H1 (cell line): ENCODE measurements around the gene KIF5C. TPM values are rescaled to one million over a fixed set of nuclear protein-coding genes. Genes with fewer than 3 reads are reported as not detected.

Experiments
- CTCF ChIA-PET: fragments of 300-600 bp; sonication (Branson Sonifier 250); formaldehyde crosslinking; loops from one replicate; lab custom pipeline; 2021; ENCODE audit not compliant: partially characterized antibody; lab: Charles Lee
- POLR2A ChIA-PET: fragments of 300-600 bp; sonication (Branson Sonifier 250); formaldehyde crosslinking; loops from one replicate; lab custom pipeline; 2021; ENCODE audit warnings: inconsistent platforms; ENCODE audit not compliant: partially characterized antibody; lab: Charles Lee
- DNase-seq, 2 experiments: peaks; one replicate each; pipeline versions ENCODE4 v3.0.0 to v3.0.0-alpha.2; 2010 to 2022; ENCODE audit warnings: low spot score in 2 of 2, low read depth in 1 of 2, mixed read lengths in 1 of 2
- FAIRE-seq: peaks from 2 replicates; lab custom pipeline; 2011; peaks lifted over from hg19 to GRCh38; lab: Jason Lieb, UNC
- H2AFZ ChIP-seq: 2 replicates; pipeline ENCODE4 v1.8.1; 2012; ENCODE audit warnings: low read length, inconsistent platforms
- H2AK5ac ChIP-seq: 2 replicates; pipeline ENCODE4 v1.6.1; 2013; ENCODE audit warnings: low read depth, low read length
- H2BK120ac ChIP-seq: replicated peaks from 2 replicates; pipeline ENCODE3; 2013; ENCODE audit warnings: low read depth, low read length, inconsistent platforms
- H2BK12ac ChIP-seq: 2 replicates; pipeline ENCODE4 v1.6.1; 2013; ENCODE audit warnings: low read depth, low read length
- H2BK15ac ChIP-seq: 2 replicates; pipeline ENCODE4 v1.6.1; 2013; ENCODE audit warnings: low read length
- H2BK20ac ChIP-seq: 2 replicates; pipeline ENCODE4 v1.6.1; 2013; ENCODE audit warnings: low read length
- H2BK5ac ChIP-seq: 2 replicates; pipeline ENCODE4 v1.6.1; 2013; ENCODE audit warnings: low read depth, low read length
- H3K14ac ChIP-seq: 2 replicates; pipeline ENCODE4 v1.6.1; 2013; ENCODE audit warnings: inconsistent platforms; ENCODE audit not compliant: insufficient read length
- H3K18ac ChIP-seq: 2 replicates; pipeline ENCODE4 v1.6.1; 2013; ENCODE audit warnings: low read length; ENCODE audit errors: extremely low read depth
- H3K23ac ChIP-seq: 2 replicates; pipeline ENCODE4 v1.6.1; 2013; ENCODE audit warnings: inconsistent platforms; ENCODE audit not compliant: insufficient read length
- H3K23me2 ChIP-seq: 2 replicates; pipeline ENCODE4 v1.6.1; 2013; ENCODE audit warnings: low read depth, low read length
- H3K27ac ChIP-seq: 2 replicates; pipeline ENCODE4 v1.6.1; 2011; ENCODE audit warnings: low read depth, low read length, inconsistent platforms
- H3K27me3 ChIP-seq, 4 experiments: replicated peaks in 1 of 4; 1 replicate in 1 of 4; 2 replicates in 3 of 4; pipeline versions ENCODE4 v1.6.1 to v1.8.1; 2011 to 2013; ENCODE audit warnings: low read length in 3 of 4, mild to moderate bottlenecking in 3 of 4, inconsistent platforms in 2 of 4, mixed read lengths in 2 of 4, moderate library complexity in 1 of 4; ENCODE audit not compliant: control insufficient read depth in 3 of 4, insufficient read depth in 3 of 4; ENCODE audit errors: extremely low read depth in 1 of 4
- H3K36me3 ChIP-seq, 4 experiments: 2 replicates each; pipeline versions ENCODE4 v1.6.1 to v1.8.1; 2011 to 2013; ENCODE audit warnings: mild to moderate bottlenecking in 4 of 4, low read length in 3 of 4, moderate library complexity in 2 of 4, control low read depth in 1 of 4, inconsistent platforms in 1 of 4; ENCODE audit not compliant: insufficient read depth in 4 of 4, control insufficient read depth in 2 of 4
- H3K4ac ChIP-seq: replicated peaks from 2 replicates; pipeline ENCODE3; 2013; ENCODE audit warnings: low read length, low read depth, mixed read lengths, inconsistent platforms; ENCODE audit not compliant: insufficient read length
- H3K4me1 ChIP-seq, 4 experiments: replicated peaks in 1 of 4; 1 replicate in 1 of 4; 2 replicates in 3 of 4; pipeline versions ENCODE4 v1.6.1 to v1.8.1; 2011 to 2013; ENCODE audit warnings: low read length in 3 of 4, inconsistent platforms in 2 of 4, mixed read lengths in 1 of 4; ENCODE audit not compliant: insufficient read depth in 4 of 4, control insufficient read depth in 3 of 4
- H3K4me2 ChIP-seq, 2 experiments: 2 replicates each; pipeline versions ENCODE4 v1.6.1 to v1.8.1; 2011 to 2013; ENCODE audit warnings: low read depth in 2 of 2, low read length in 2 of 2, control low read depth in 1 of 2, inconsistent platforms in 1 of 2, mild to moderate bottlenecking in 1 of 2; ENCODE audit not compliant: insufficient read depth in 1 of 2
- H3K4me3 ChIP-seq, 4 experiments: fragments of 200-600, 300-600 bp in 1 of 4; sonication (generic), shearing (Covaris generic), sonication (Bioruptor Twin) in 1 of 4; 2 replicates each; pipeline versions ENCODE4 v1.5.1 to v1.8.1; 2011 to 2016; ENCODE audit warnings: low read length in 4 of 4, low read depth in 3 of 4, control low read depth in 2 of 4, inconsistent platforms in 2 of 4, mild to moderate bottlenecking in 2 of 4, mixed read lengths in 1 of 4, moderate library complexity in 1 of 4; ENCODE audit not compliant: insufficient read depth in 2 of 4; ENCODE audit errors: extremely low read depth in 1 of 4
- H3K56ac ChIP-seq: replicated peaks from 2 replicates; pipeline ENCODE3; 2013; ENCODE audit warnings: low read depth, mild to moderate bottlenecking, mixed read lengths, low read length, inconsistent platforms; ENCODE audit not compliant: insufficient read length
- H3K79me1 ChIP-seq: 2 replicates; pipeline ENCODE4 v1.6.1; 2013; ENCODE audit warnings: low read depth, low read length, control low read depth
- H3K79me2 ChIP-seq, 2 experiments: 2 replicates each; pipeline versions ENCODE4 v1.6.1 to v1.8.1; 2012 to 2013; ENCODE audit warnings: low read length in 2 of 2, mild to moderate bottlenecking in 2 of 2, inconsistent platforms in 1 of 2; ENCODE audit not compliant: insufficient read depth in 2 of 2, control insufficient read depth in 1 of 2
- H3K9ac ChIP-seq, 4 experiments: replicated peaks in 1 of 4; 1 replicate in 1 of 4; 2 replicates in 3 of 4; pipeline versions ENCODE4 v1.6.1 to v1.8.1; 2011 to 2013; ENCODE audit warnings: low read depth in 3 of 4, low read length in 3 of 4, control low read depth in 2 of 4, mild to moderate bottlenecking in 2 of 4, moderate library complexity in 2 of 4, inconsistent platforms in 1 of 4; ENCODE audit errors: extremely low read depth in 1 of 4
- H3K9me3 ChIP-seq, 2 experiments: 2 replicates each; pipeline versions ENCODE4 v1.6.1 to v1.8.1; 2012 to 2013; ENCODE audit warnings: mild to moderate bottlenecking in 2 of 2, moderate library complexity in 2 of 2, control low read depth in 1 of 2, inconsistent platforms in 1 of 2, low read depth in 1 of 2, low read length in 1 of 2, mixed read lengths in 1 of 2; ENCODE audit not compliant: insufficient read depth in 2 of 2
- H4K20me1 ChIP-seq, 2 experiments: replicated peaks in 1 of 2; 2 replicates each; pipeline versions ENCODE3 to v1.8.1; 2011 to 2013; ENCODE audit warnings: inconsistent platforms in 2 of 2, low read length in 2 of 2, mild to moderate bottlenecking in 1 of 2; ENCODE audit not compliant: insufficient read depth in 2 of 2, control insufficient read depth in 1 of 2
- H4K5ac ChIP-seq: 2 replicates; pipeline ENCODE4 v1.6.1; 2013; ENCODE audit warnings: low read length, low read depth, mixed read lengths, inconsistent platforms; ENCODE audit not compliant: insufficient read length
- H4K8ac ChIP-seq: 2 replicates; pipeline ENCODE4 v1.8.0; 2013; ENCODE audit warnings: mild to moderate bottlenecking, moderate library complexity, low read length, inconsistent platforms; ENCODE audit not compliant: insufficient read depth; ENCODE audit errors: extremely low read depth
- H4K91ac ChIP-seq: replicated peaks from 2 replicates; pipeline ENCODE3; 2013; ENCODE audit warnings: low read length, mixed read lengths, inconsistent platforms; ENCODE audit not compliant: insufficient read length
- BCL11A ChIP-seq, 2 experiments: IDR thresholded peaks; one replicate each; pipeline ENCODE4 v1.6.1; 2011; ENCODE audit warnings: low read depth in 2 of 2, low read length in 2 of 2, mild to moderate bottlenecking in 2 of 2
- BRCA1 ChIP-seq: IDR thresholded peaks from 2 replicates; pipeline ENCODE4 v1.6.1; 2012; ENCODE audit warnings: low read depth, low read length, improper control_type of control experiment
- CREB1 ChIP-seq: IDR thresholded peaks from 2 replicates; pipeline ENCODE4 v1.6.1; 2012; ENCODE audit warnings: inconsistent platforms
- EGR1 ChIP-seq: IDR thresholded peaks from 2 replicates; pipeline ENCODE4 v1.6.1; 2011; ENCODE audit warnings: low read depth, low read length, borderline replicate concordance
- EZH2 ChIP-seq: fragments of 200-600 bp; sonication (generic); IDR thresholded peaks from 2 replicates; pipeline ENCODE4 v1.7.1; 2012; ENCODE audit warnings: low read depth, mild to moderate bottlenecking, moderate library complexity, low read length, inconsistent platforms; ENCODE audit not compliant: severe bottlenecking
- FOSL1 ChIP-seq: IDR thresholded peaks from 2 replicates; pipeline ENCODE4 v1.6.1; 2011; ENCODE audit warnings: mild to moderate bottlenecking, low read depth, low read length, moderate library complexity; ENCODE audit not compliant: insufficient read depth
- HDAC6 ChIP-seq: IDR thresholded peaks from one replicate; pipeline ENCODE4 v1.7.1; 2012; ENCODE audit warnings: low read depth, mild to moderate bottlenecking, inconsistent platforms, low read length, moderate library complexity
- MAX ChIP-seq: IDR thresholded peaks from 2 replicates; pipeline ENCODE4 v1.6.1; 2012; ENCODE audit warnings: inconsistent platforms
- SIX5 ChIP-seq: IDR thresholded peaks from 2 replicates; pipeline ENCODE4 v1.6.1; 2011; ENCODE audit warnings: mild to moderate bottlenecking, low read depth, low read length
- SP2 ChIP-seq: IDR thresholded peaks from 2 replicates; pipeline ENCODE4 v1.6.1; 2012; ENCODE audit warnings: mild to moderate bottlenecking, low read length, inconsistent platforms
- TAF1 ChIP-seq: IDR thresholded peaks from 2 replicates; pipeline ENCODE4 v1.6.1; 2011; ENCODE audit warnings: mild to moderate bottlenecking, low read depth, low read length
- TCF12 ChIP-seq: IDR thresholded peaks from 2 replicates; pipeline ENCODE4 v1.6.1; 2011; ENCODE audit warnings: low read depth, mild to moderate bottlenecking, low read length
- USF2 ChIP-seq: IDR thresholded peaks from 2 replicates; pipeline ENCODE4 v1.6.1; 2011; ENCODE audit warnings: low read length, improper control_type of control experiment
- WGBS, 2 experiments: shearing (Covaris generic) in 1 of 2; methylation state at CpG; one replicate each; pipeline versions ENCODE4 v1.1.6 to v1.1.7; 2013 to 2015; ENCODE audit warnings: low lambda C conversion rate in 2 of 2, mixed read lengths in 2 of 2, inconsistent platforms in 1 of 2, low coverage in 1 of 2, missing lambda C conversion rate in 1 of 2; ENCODE audit not compliant: insufficient replicate concordance in 2 of 2, insufficient coverage in 1 of 2, insufficient read length in 1 of 2; ENCODE audit errors: extremely low coverage in 1 of 2, missing lambda C conversion rate in 1 of 2; 5-methylcytosine and 5-hydroxymethylcytosine counted together
- polyA plus RNA-seq, 7 experiments: library from polyadenylated mRNA; depleted of rRNA in 3 of 7; stranded (reverse) in 5 of 7; unstranded in 2 of 7; fragments of >200 nt in 5 of 7; fragments of 200-250 nt in 2 of 7; gene quantifications; 1 replicate in 5 of 7; 2 replicates in 1 of 7; 4 replicates in 1 of 7; pipeline versions ENCODE4 v1.2.1 to v1.2.3, GENCODE V29; 2011 to 2013; ENCODE audit warnings: missing spikeins in 2 of 7, mixed read lengths in 2 of 7
- total RNA-seq: library from RNA; stranded (reverse); fragmentation: NEBNext Ultra II Directional; extraction: Animal tissue kit (Norgen Biotek cat#: 25700); gene quantifications from 2 replicates; pipeline ENCODE4 v1.2.1, GENCODE V29; 2021

The KIF5C gene
- total and polyA plus RNA-seq, 2 of the 8 experiments (the other 6 are each of a cell fraction or from before 2014, with no cell fraction given): 16.3 to 66.4 TPM

GRCh38 chr2:149057401-149057800 lies 182.4 kb downstream of the KIF5C start:
- H2BK5ac ChIP-seq: no peak overlapping the region
- H3K9ac ChIP-seq: no peak overlapping the region
- no peaks in the 10 kb centered on the region for H3K27me3 ChIP-seq
- H3K4me3 ChIP-seq: no peak overlapping the region
- H4K8ac ChIP-seq: no peak overlapping the region
- H3K4me2 ChIP-seq: no peak overlapping the region
- H3K79me2 ChIP-seq: no peaks in the 10 kb centered on the region
- no peaks in the 10 kb centered on the region for H3K9me3 ChIP-seq
- no peak overlapping the region for H2BK120ac ChIP-seq
- no peak overlapping the region for H3K18ac ChIP-seq
- H2BK15ac ChIP-seq: no peak overlapping the region
- no peak overlapping the region for H4K5ac ChIP-seq
- no peak overlapping the region for H3K14ac ChIP-seq
- H4K91ac ChIP-seq: no peak overlapping the region
- no peaks in the 10 kb centered on the region for H3K36me3 ChIP-seq
- H3K4me1 ChIP-seq: no peaks in the 10 kb centered on the region
- H4K20me1 ChIP-seq: peaks cover 0 to 2% of the 10 kb centered on the region in 2 experiments
- no peak overlapping the region for H3K4ac ChIP-seq
- H3K23me2 ChIP-seq: no peaks in the 10 kb centered on the region; the same call in 1 of the 2 replicates
- ChIA-PET CTCF (interaction anchor here (1.3 kb wide), 1 partner anchor 16 kb away, joined by 6 read pairs; no protein-coding TSS in a partner anchor), POLR2A (no interaction called here)
- no peak overlapping the region for H2BK20ac ChIP-seq
- H3K79me1 ChIP-seq: no peaks in the 10 kb centered on the region
- 70% methylated on average over 5 of the region's 5 CpGs; no CpG with 5 or more reads in 1 of the 2 experiments for WGBS, 2 experiments
- no peak overlapping the region for H2BK12ac ChIP-seq
- no peak overlapping the region for H2AFZ ChIP-seq
- DNase-seq: no peak
- H3K23ac ChIP-seq: no peak overlapping the region
- H3K56ac ChIP-seq: no peak overlapping the region
- no peak for TF ChIP-seq CREB1
- no peak for TF ChIP-seq FOSL1
- TF ChIP-seq BRCA1: no peak
- TF ChIP-seq EZH2: no peak
- TF ChIP-seq MAX: no peak
- TF ChIP-seq SIX5: no peak
- no peak for TF ChIP-seq TAF1
- TF ChIP-seq EGR1: no peak
- no peak for TF ChIP-seq HDAC6
- TF ChIP-seq SP2: no peak
- no peak for TF ChIP-seq USF2
- no peak for TF ChIP-seq BCL11A (IDR thresholded peaks at IDR 0.05; ENCODE audit: low read depth in 2 of 2, low read length in 2 of 2)
- TF ChIP-seq TCF12: no peak
- no peak for FAIRE-seq
- no peak overlapping the region for H2AK5ac ChIP-seq
- no peak overlapping the region for H3K27ac ChIP-seq
